HEK293T (cell line): ENCODE data around the gene RNH1.

Experiments used
- CTCF ChIA-PET: fragments of 350-600 bp; formaldehyde crosslinking; extraction: SDS; loops from one replicate; lab custom pipeline; 2021; ENCODE audit warnings: antibody characterized with exemption, inconsistent platforms; lab: Yijun Ruan, JAX
- POLR2A ChIA-PET: fragments of 350-600 bp; formaldehyde crosslinking; extraction: SDS; loops from one replicate; lab custom pipeline; 2020; ENCODE audit warnings: antibody characterized with exemption, inconsistent platforms; lab: Yijun Ruan, JAX
- DNase-seq: peaks from one replicate; pipeline ENCODE4 v3.0.0; 2012; ENCODE audit warnings: mixed read lengths; ENCODE audit errors: extremely low spot score
- ARNT ChIP-seq: fragments of 450-650 bp; IDR thresholded peaks from 2 replicates; pipeline ENCODE4 v1.6.1; 2017; ENCODE audit warnings: mild to moderate bottlenecking
- BHLHE40 ChIP-seq: fragments of 450-650 bp; IDR thresholded peaks from 2 replicates; pipeline ENCODE4 v1.6.1; 2016; ENCODE audit warnings: mild to moderate bottlenecking, moderate library complexity, borderline replicate concordance
- CTBP1 ChIP-seq: fragments of 450-650 bp; IDR thresholded peaks from 2 replicates; pipeline ENCODE4 v1.6.1; 2016; ENCODE audit warnings: borderline replicate concordance
- ELF4 ChIP-seq: fragments of 450-650 bp; IDR thresholded peaks from 2 replicates; pipeline ENCODE4 v1.6.1; 2017; ENCODE audit warnings: antibody characterized with exemption
- FOXA1 ChIP-seq: fragments of 450-650 bp; IDR thresholded peaks from 2 replicates; pipeline ENCODE4 v1.6.1; 2016; ENCODE audit warnings: mild to moderate bottlenecking
- FOXK2 ChIP-seq: fragments of 450-650 bp; IDR thresholded peaks from 2 replicates; pipeline ENCODE4 v1.6.1; 2016; ENCODE audit warnings: mild to moderate bottlenecking
- FOXM1 ChIP-seq: fragments of 450-650 bp; IDR thresholded peaks from 2 replicates; pipeline ENCODE4 v1.6.1; 2017; ENCODE audit warnings: mild to moderate bottlenecking, borderline replicate concordance
- HDGF ChIP-seq: fragments of 450-650 bp; IDR thresholded peaks from 2 replicates; pipeline ENCODE4 v1.6.1; 2017; ENCODE audit warnings: antibody characterized with exemption, borderline replicate concordance
- L3MBTL2 ChIP-seq: fragments of 450-650 bp; conservative IDR thresholded peaks from 2 replicates; pipeline ENCODE4 v1.6.1; 2016; ENCODE audit warnings: mild to moderate bottlenecking
- LEF1 ChIP-seq: fragments of 450-650 bp; IDR thresholded peaks from 2 replicates; pipeline ENCODE4 v1.6.1; 2017; ENCODE audit warnings: mild to moderate bottlenecking, borderline replicate concordance
- NFRKB ChIP-seq: fragments of 450-650 bp; IDR thresholded peaks from 2 replicates; pipeline ENCODE4 v1.6.1; 2016; ENCODE audit warnings: mild to moderate bottlenecking, moderate library complexity
- SP1 ChIP-seq: fragments of 450-650 bp; IDR thresholded peaks from 2 replicates; pipeline ENCODE4 v1.6.1; 2017
- SUZ12 ChIP-seq: fragments of 450-650 bp; IDR thresholded peaks from 2 replicates; pipeline ENCODE4 v1.6.1; 2016; ENCODE audit warnings: mild to moderate bottlenecking
- TARDBP ChIP-seq: fragments of 450-650 bp; IDR thresholded peaks from 2 replicates; pipeline ENCODE4 v1.6.1; 2016
- ZNF384 ChIP-seq: fragments of 450-650 bp; IDR thresholded peaks from 2 replicates; pipeline ENCODE4 v1.6.1; 2016
- TF ChIP-seq, protein P1 (sequence below): fragments of 450-650 bp; IDR thresholded peaks from 2 replicates; pipeline ENCODE4 v1.6.1; 2016

RNH1 gene

GRCh38 chr11:492427-493226 lies 14.4 kb downstream of the RNH1 start:
- ChIA-PET POLR2A (interaction anchor here (0.7 to 2.9 kb wide), 2 partner anchors 13 to 44 kb away, joined by 3 to 12 read pairs; no protein-coding TSS in a partner anchor), CTCF (no interaction called here)
- TF ChIP-seq, protein P1, sequence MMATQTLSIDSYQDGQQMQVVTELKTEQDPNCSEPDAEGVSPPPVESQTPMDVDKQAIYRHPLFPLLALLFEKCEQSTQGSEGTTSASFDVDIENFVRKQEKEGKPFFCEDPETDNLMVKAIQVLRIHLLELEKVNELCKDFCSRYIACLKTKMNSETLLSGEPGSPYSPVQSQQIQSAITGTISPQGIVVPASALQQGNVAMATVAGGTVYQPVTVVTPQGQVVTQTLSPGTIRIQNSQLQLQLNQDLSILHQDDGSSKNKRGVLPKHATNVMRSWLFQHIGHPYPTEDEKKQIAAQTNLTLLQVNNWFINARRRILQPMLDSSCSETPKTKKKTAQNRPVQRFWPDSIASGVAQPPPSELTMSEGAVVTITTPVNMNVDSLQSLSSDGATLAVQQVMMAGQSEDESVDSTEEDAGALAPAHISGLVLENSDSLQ, result no peak
- TF ChIP-seq L3MBTL2, result no peak
- TF ChIP-seq FOXA1, result no peak
- no peak for TF ChIP-seq ZNF384
- TF ChIP-seq NFRKB, result no peak
- TF ChIP-seq HDGF, result no peak
- no peak for TF ChIP-seq LEF1
- DNase-seq, result no peak

- CTCF ChIA-PET, result no interaction called here
- POLR2A ChIA-PET, result interaction anchor here (0.6 kb wide), 1 partner anchor 277 kb away, joined by 3 read pairs; no protein-coding TSS in a partner anchor
- no peak for TF ChIP-seq SP1
- TF ChIP-seq, protein P1, result no peak
- TF ChIP-seq ARNT, result no peak
- no peak for TF ChIP-seq SUZ12
- TF ChIP-seq BHLHE40, result no peak
- TF ChIP-seq NFRKB, result no peak
- no peak for TF ChIP-seq FOXA1
- no peak for TF ChIP-seq HDGF
- no peak for TF ChIP-seq FOXM1
- TF ChIP-seq TARDBP, result no peak
- no peak for TF ChIP-seq L3MBTL2
- TF ChIP-seq ZNF384, result no peak
- DNase-seq, result no peak
Observed at GRCh38 chr11:491358-491757, 15.7 kb downstream of the RNH1 start.

DNA sequence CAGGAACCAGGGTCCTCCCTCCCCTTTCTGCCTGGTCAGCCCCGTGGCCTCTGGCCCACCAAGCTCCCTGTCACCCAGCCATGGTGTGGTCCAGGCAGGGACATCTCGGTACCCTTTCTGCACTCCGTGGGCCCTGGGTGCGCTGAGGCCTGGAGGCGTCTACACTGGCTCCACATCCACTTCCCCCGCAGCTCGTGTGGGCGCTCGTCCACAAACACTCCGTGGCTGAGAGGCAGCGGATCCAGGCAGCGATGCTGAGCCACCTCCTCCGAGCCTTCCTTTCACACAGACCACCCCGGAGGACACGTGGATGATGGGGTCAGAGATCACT lies 16.1 kb downstream of the RNH1 start:
- ChIA-PET CTCF (no interaction called here), POLR2A (interaction anchor here (0.6 kb wide), 1 partner anchor 277 kb away, joined by 3 read pairs; no protein-coding TSS in a partner anchor)
- TF ChIP-seq FOXA1 (no peak), CTBP1 (no peak), ELF4 (no peak), BHLHE40 (no peak), SUZ12 (no peak), ZNF384 (no peak), NFRKB (no peak), ARNT (no peak), HDGF (no peak), TARDBP (no peak), SP1 (no peak), FOXM1 (no peak), L3MBTL2 (no peak), FOXK2 (no peak), LEF1 (no peak)
- TF ChIP-seq, protein P1, result no peak
- no peak for DNase-seq

DNA sequence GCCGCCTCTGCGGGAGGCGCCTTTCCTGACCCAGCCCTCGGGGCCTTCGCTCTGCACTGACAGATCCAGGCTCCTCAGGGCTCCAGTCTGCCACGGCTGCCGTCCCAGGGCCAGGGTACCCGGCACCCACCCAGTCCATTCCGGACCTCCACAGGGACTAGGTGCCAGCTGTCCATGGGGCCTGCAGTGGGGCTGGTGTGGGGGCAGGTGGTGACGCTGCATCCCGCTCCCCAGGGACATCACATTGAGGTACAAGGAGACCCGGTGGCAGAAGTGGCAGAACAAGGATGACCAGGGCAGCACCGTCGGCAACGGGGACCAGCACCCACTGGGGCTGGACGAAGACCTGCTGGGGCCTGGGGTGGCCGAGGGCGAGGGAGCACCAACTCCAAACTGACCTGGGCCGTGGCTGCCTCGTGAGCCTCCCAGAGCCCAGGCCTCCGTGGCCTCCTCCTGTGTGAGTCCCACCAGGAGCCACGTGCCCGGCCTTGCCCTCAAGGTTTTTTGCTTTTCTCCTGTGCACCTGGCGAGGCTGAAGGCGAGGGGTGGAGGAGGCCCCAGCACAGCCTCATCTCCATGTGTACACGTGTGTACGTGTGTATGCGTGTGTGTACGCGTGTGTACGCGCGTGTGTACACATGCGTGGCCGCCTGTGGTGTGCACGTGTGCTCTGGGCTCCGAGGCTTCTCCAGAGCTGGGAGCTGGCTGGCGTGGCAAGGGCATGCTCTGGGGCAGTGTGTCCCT lies 16.7 kb downstream of the RNH1 start:
- no peak for DNase-seq
- CTCF ChIA-PET, result no interaction called here
- no peak for TF ChIP-seq ARNT
- no peak for TF ChIP-seq NFRKB
- TF ChIP-seq FOXM1, result no peak
- TF ChIP-seq, protein P1, result no peak
- TF ChIP-seq FOXK2, result no peak
- no peak for TF ChIP-seq SUZ12
- TF ChIP-seq CTBP1, result no peak
- no peak for TF ChIP-seq HDGF
- no peak for TF ChIP-seq ZNF384
- no peak for TF ChIP-seq FOXA1
- TF ChIP-seq L3MBTL2, result no peak
- TF ChIP-seq ELF4, result no peak
- TF ChIP-seq SP1, result no peak
- TF ChIP-seq TARDBP, result no peak
- TF ChIP-seq BHLHE40, result no peak
- TF ChIP-seq LEF1, result no peak
- POLR2A ChIA-PET, result no interaction called here
